GM23338 (cell line): ENCODE measurements around the gene ASIC5. TPM values are rescaled to one million over a fixed set of nuclear protein-coding genes. Genes with fewer than 3 reads are reported as not detected.

Experiments
- ATAC-seq: fragments of 200-7000 bp; cut with Tn5 transposase; 3 replicates; pipeline ENCODE4 v1.9.1; 2020
- DNase-seq: peaks from one replicate; pipeline ENCODE4 v3.0.0-alpha.2; 2015; ENCODE audit warnings: low spot score
- H2AFZ ChIP-seq: fragments of 200-600 bp; sonication (generic); 2 replicates; pipeline ENCODE4 v1.8.0; 2016; ENCODE audit warnings: antibody characterized with exemption, mild to moderate bottlenecking, moderate library complexity
- H3F3A ChIP-seq: fragments of 200-600 bp; sonication (generic); replicated peaks from 2 replicates; pipeline ENCODE4 v1.8.0; 2017; ENCODE audit warnings: antibody characterized with exemption, mixed run types, low read depth
- H3K27ac ChIP-seq: fragments of 200-600 bp; sonication (generic); 2 replicates; pipeline ENCODE4 v1.6.1; 2016; ENCODE audit warnings: low read depth
- H3K27me3 ChIP-seq: fragments of 200-600 bp; sonication (generic); 2 replicates; pipeline ENCODE4 v1.8.0; 2016; ENCODE audit warnings: mild to moderate bottlenecking, mixed run types, moderate library complexity; ENCODE audit not compliant: insufficient read depth
- H3K36me3 ChIP-seq: fragments of 200-600 bp; sonication (generic); 2 replicates; pipeline ENCODE4 v1.8.0; 2016; ENCODE audit warnings: mild to moderate bottlenecking; ENCODE audit not compliant: insufficient read depth
- H3K4me1 ChIP-seq: fragments of 200-600 bp; sonication (generic); 2 replicates; pipeline ENCODE4 v1.8.0; 2016; ENCODE audit warnings: mild to moderate bottlenecking, moderate library complexity; ENCODE audit not compliant: insufficient read depth
- H3K4me2 ChIP-seq: fragments of 200-600 bp; sonication (generic); 2 replicates; pipeline ENCODE4 v1.7.1; 2017; ENCODE audit warnings: mixed run types
- H3K4me3 ChIP-seq: fragments of 200-600 bp; sonication (generic); 2 replicates; pipeline ENCODE4 v1.6.1; 2016; ENCODE audit warnings: mixed run types
- H3K79me2 ChIP-seq: fragments of 200-600 bp; sonication (generic); replicated peaks from 2 replicates; pipeline ENCODE4 v1.8.0; 2017; ENCODE audit warnings: mild to moderate bottlenecking; ENCODE audit not compliant: insufficient read depth
- H3K9me2 ChIP-seq: fragments of 200-600 bp; sonication (generic); 2 replicates; pipeline ENCODE4 v1.8.0; 2017; ENCODE audit not compliant: insufficient read depth
- H4K20me1 ChIP-seq: fragments of 200-600 bp; sonication (generic); replicated peaks from 2 replicates; pipeline ENCODE4 v1.8.0; 2017; ENCODE audit warnings: mild to moderate bottlenecking; ENCODE audit not compliant: insufficient read depth
- H3K27ac Mint-ChIP-seq: 2 replicates; pipeline ENCODE4 v1.8.0; 2020; ENCODE audit warnings: inconsistent platforms, mild to moderate bottlenecking, moderate library complexity, mixed read lengths
- H3K27me3 Mint-ChIP-seq: 3 replicates; pipeline ENCODE4 v1.8.0; 2022; ENCODE audit warnings: low read depth, mild to moderate bottlenecking, moderate library complexity, mixed read lengths, inconsistent platforms; ENCODE audit not compliant: insufficient read depth, poor library complexity
- H3K36me3 Mint-ChIP-seq: 3 replicates; pipeline ENCODE4 v1.8.0; 2021; ENCODE audit warnings: low read depth, mild to moderate bottlenecking, inconsistent platforms, moderate library complexity, mixed read lengths
- H3K4me1 Mint-ChIP-seq: 3 replicates; pipeline ENCODE4 v1.8.0; 2020; ENCODE audit warnings: mild to moderate bottlenecking, inconsistent platforms, mixed read lengths
- H3K4me3 Mint-ChIP-seq: 3 replicates; pipeline ENCODE4 v1.8.0; 2021; ENCODE audit warnings: moderate library complexity, mild to moderate bottlenecking, inconsistent platforms, mixed read lengths
- H3K9me3 Mint-ChIP-seq: 3 replicates; pipeline ENCODE4 v1.8.0; 2020; ENCODE audit warnings: moderate library complexity, mild to moderate bottlenecking, inconsistent platforms, mixed read lengths
- CREB1 ChIP-seq: fragments of 250-450 bp; sonication (Bioruptor Pico); IDR thresholded peaks from 2 replicates; pipeline ENCODE4 v1.5.0; 2020; ENCODE audit warnings: low read depth, mild to moderate bottlenecking, moderate library complexity
- EZH2 ChIP-seq: fragments of 200-600 bp; sonication (generic); IDR thresholded peaks from one replicate; pipeline ENCODE4 v1.8.0; 2017; ENCODE audit warnings: antibody characterized with exemption, mild to moderate bottlenecking, low read depth; ENCODE audit not compliant: unreplicated experiment
- EZH2phosphoT487 ChIP-seq: fragments of 200-600 bp; sonication (generic); IDR thresholded peaks from one replicate; pipeline ENCODE4 v1.8.1; 2018; ENCODE audit warnings: antibody characterized with exemption; ENCODE audit not compliant: unreplicated experiment
- JUNB ChIP-seq: IDR thresholded peaks from one replicate; pipeline ENCODE4 v1.6.1; 2016; ENCODE audit warnings: antibody characterized with exemption; ENCODE audit not compliant: unreplicated experiment
- POLR2AphosphoS5 ChIP-seq: IDR thresholded peaks from 2 replicates; pipeline ENCODE4 v1.6.1; 2016; ENCODE audit warnings: antibody characterized with exemption, low read depth
- STAT1 ChIP-seq: IDR thresholded peaks from one replicate; pipeline ENCODE4 v1.6.1; 2016; ENCODE audit warnings: antibody characterized with exemption; ENCODE audit not compliant: unreplicated experiment
- ZNF114 ChIP-seq: fragments of 250-450 bp; sonication (Bioruptor Pico); IDR thresholded peaks from 2 replicates; pipeline ENCODE4 v1.5.0; 2020; ENCODE audit warnings: mild to moderate bottlenecking, moderate library complexity
- ZNF331 ChIP-seq: fragments of 250-450 bp; sonication (Bioruptor Pico); IDR thresholded peaks from 2 replicates; pipeline ENCODE4 v1.5.0; 2020; ENCODE audit warnings: low read depth, mild to moderate bottlenecking, moderate library complexity
- ZNF462 ChIP-seq: fragments of 250-450 bp; sonication (Bioruptor Pico); IDR thresholded peaks from 2 replicates; pipeline ENCODE4 v1.5.0; 2020; ENCODE audit warnings: mild to moderate bottlenecking, moderate library complexity
- polyA plus RNA-seq: library from polyadenylated mRNA; unstranded; fragments of >200 nt; fragmentation: Nextera tagmentation; extraction: Ambion mirVana; gene quantifications from 2 replicates; pipeline ENCODE4 v1.2.1, GENCODE V29; 2016
- total RNA-seq: library from RNA; depleted of rRNA; stranded (reverse); fragments of >200 nt; shearing (Covaris generic); gene quantifications from 2 replicates; pipeline ENCODE4 v1.2.3, GENCODE V29; 2014
- TF ChIP-seq, protein P1 (sequence below): IDR thresholded peaks from 2 replicates; pipeline ENCODE4 v1.6.1; 2016; ENCODE audit warnings: antibody characterized with exemption
- TF ChIP-seq, protein P2 (sequence below), 2 experiments: fragments of 200-600 bp in 1 of 2; sonication (generic) in 1 of 2; conservative IDR thresholded peaks; 2 replicates each; pipeline versions ENCODE4 v1.5.1 to v1.6.1; 2016 to 2017; ENCODE audit warnings: antibody characterized with exemption in 2 of 2, low read depth in 2 of 2, mild to moderate bottlenecking in 2 of 2, moderate library complexity in 1 of 2

Gene ASIC5
- total and polyA plus RNA-seq, 2 experiments from 2014 or later, result not detected

- H3F3A ChIP-seq, result no peaks in the 10 kb centered on the region
- no peaks in the 10 kb centered on the region for H3K36me3 ChIP-seq
- no peaks in the 10 kb centered on the region for H3K4me1 ChIP-seq
- TF ChIP-seq POLR2AphosphoS5 (no peak), ZNF462 (CRISPR knock-in tag) (no peak)
- no peak overlapping the region for H2AFZ ChIP-seq
- H4K20me1 ChIP-seq, result no peaks in the 10 kb centered on the region
- no peaks in the 10 kb centered on the region for H3K27me3 ChIP-seq
- no peak overlapping the region for H3K27ac ChIP-seq
- Mint-ChIP-seq H3K27me3 (peaks cover 2% of the 10 kb centered on the region), H3K4me3 (no peak overlapping the region), H3K4me1 (peaks cover 8% of the 10 kb centered on the region; the same call in 2 of the 3 replicates), H3K9me3 (no peaks in the 10 kb centered on the region), H3K36me3 (no peaks in the 10 kb centered on the region), H3K27ac (no peak overlapping the region)
- no peak overlapping the region for H3K4me3 ChIP-seq
- ATAC-seq (no peak), DNase-seq (no peak)
- H3K9me2 ChIP-seq, result no peaks in the 10 kb centered on the region
- no peaks in the 10 kb centered on the region for H3K79me2 ChIP-seq
- no peak overlapping the region for H3K4me2 ChIP-seq
These were observed 28.8 kb downstream of the ASIC5 start for GRCh38 chr4:155837203-155837796.

DNA sequence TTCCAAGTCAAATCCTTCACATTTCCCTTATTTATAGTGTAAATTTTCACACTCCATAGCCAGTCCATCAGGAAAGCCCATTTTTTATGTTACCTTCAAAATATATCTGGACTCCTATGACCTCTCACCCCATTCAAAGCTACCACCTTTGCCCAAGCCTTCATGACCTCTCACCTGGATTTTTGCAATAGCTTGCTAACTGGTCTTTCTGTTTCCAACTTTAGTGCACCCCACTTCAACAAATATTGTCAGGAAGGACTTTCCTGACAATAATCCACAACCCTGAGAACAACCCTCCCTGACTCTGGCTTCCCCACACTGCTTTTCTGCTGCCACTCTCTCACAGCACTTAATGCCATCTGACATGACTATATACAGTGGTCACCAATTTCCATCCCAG, 33.4 kb downstream of the ASIC5 start:
- no peak overlapping the region for H3K4me3 Mint-ChIP-seq
- no peaks in the 10 kb centered on the region for H3K79me2 ChIP-seq
- H3K4me1 Mint-ChIP-seq, result no peaks in the 10 kb centered on the region
- no peaks in the 10 kb centered on the region for H3K9me2 ChIP-seq
- no peaks in the 10 kb centered on the region for H3K4me1 ChIP-seq
- H3K27ac ChIP-seq, result no peak overlapping the region
- H3K27ac Mint-ChIP-seq, result no peak overlapping the region
- no peak overlapping the region for H3K4me2 ChIP-seq
- H3K9me3 Mint-ChIP-seq, result no peaks in the 10 kb centered on the region
- peaks cover 2% of the 10 kb centered on the region for H3K27me3 Mint-ChIP-seq
- no peaks in the 10 kb centered on the region for H3K36me3 ChIP-seq
- DNase-seq (no peak), ATAC-seq (no peak)
- H4K20me1 ChIP-seq, result no peaks in the 10 kb centered on the region
- no peaks in the 10 kb centered on the region for H3K36me3 Mint-ChIP-seq
- no peaks in the 10 kb centered on the region for H3F3A ChIP-seq
- H3K4me3 ChIP-seq, result no peak overlapping the region
- H3K27me3 ChIP-seq, result no peaks in the 10 kb centered on the region
- no peak overlapping the region for H2AFZ ChIP-seq
- TF ChIP-seq JUNB, result no peak
- no peak for TF ChIP-seq ZNF114 (CRISPR knock-in tag)
- no peak for TF ChIP-seq CREB1 (CRISPR knock-in tag)
- TF ChIP-seq EZH2phosphoT487, result no peak
- no peak for TF ChIP-seq ZNF331 (CRISPR knock-in tag)
- TF ChIP-seq POLR2AphosphoS5, result no peak
- TF ChIP-seq, protein P1, sequence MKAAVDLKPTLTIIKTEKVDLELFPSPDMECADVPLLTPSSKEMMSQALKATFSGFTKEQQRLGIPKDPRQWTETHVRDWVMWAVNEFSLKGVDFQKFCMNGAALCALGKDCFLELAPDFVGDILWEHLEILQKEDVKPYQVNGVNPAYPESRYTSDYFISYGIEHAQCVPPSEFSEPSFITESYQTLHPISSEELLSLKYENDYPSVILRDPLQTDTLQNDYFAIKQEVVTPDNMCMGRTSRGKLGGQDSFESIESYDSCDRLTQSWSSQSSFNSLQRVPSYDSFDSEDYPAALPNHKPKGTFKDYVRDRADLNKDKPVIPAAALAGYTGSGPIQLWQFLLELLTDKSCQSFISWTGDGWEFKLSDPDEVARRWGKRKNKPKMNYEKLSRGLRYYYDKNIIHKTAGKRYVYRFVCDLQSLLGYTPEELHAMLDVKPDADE, result no peak
- TF ChIP-seq EZH2, result no peak
- TF ChIP-seq, protein P2, sequence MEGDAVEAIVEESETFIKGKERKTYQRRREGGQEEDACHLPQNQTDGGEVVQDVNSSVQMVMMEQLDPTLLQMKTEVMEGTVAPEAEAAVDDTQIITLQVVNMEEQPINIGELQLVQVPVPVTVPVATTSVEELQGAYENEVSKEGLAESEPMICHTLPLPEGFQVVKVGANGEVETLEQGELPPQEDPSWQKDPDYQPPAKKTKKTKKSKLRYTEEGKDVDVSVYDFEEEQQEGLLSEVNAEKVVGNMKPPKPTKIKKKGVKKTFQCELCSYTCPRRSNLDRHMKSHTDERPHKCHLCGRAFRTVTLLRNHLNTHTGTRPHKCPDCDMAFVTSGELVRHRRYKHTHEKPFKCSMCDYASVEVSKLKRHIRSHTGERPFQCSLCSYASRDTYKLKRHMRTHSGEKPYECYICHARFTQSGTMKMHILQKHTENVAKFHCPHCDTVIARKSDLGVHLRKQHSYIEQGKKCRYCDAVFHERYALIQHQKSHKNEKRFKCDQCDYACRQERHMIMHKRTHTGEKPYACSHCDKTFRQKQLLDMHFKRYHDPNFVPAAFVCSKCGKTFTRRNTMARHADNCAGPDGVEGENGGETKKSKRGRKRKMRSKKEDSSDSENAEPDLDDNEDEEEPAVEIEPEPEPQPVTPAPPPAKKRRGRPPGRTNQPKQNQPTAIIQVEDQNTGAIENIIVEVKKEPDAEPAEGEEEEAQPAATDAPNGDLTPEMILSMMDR (conservative IDR thresholded peaks at IDR 0.05; ENCODE audit: low read depth in 2 of 2), result no peak
- no peak for TF ChIP-seq STAT1
